Measurements from ENCODE around the gene GOLGA1.

GOLGA1 gene

GRCh38 chr9:124873664-124874063, 67.2 kb downstream of the GOLGA1 start:
- Histone ChIP-seq H3K36me3 (ENCODE audit: insufficient read depth, low read length) (peaks cover 50% of the 10 kb centered on the region), H3K4me3 (ENCODE audit: low read length) (no peak overlapping the region), H2AFZ (ENCODE audit: low read depth, low read length) (no peak overlapping the region), H3K4me1 (ENCODE audit: insufficient read depth, low read length) (peaks cover 15% of the 10 kb centered on the region), H3K9me3 (ENCODE audit: low read length) (no peaks in the 10 kb centered on the region), H3K27me3 (ENCODE audit: insufficient read depth, low read length) (no peaks in the 10 kb centered on the region)

GRCh38 chr9:124871156-124871561, 69.7 kb downstream of the GOLGA1 start:
- no peak overlapping the region for H3K4me3 ChIP-seq (ENCODE audit: low read length)
- H3K9me3 ChIP-seq (ENCODE audit: low read length), result no peaks in the 10 kb centered on the region
- H3K4me1 ChIP-seq (ENCODE audit: insufficient read depth, low read length), result peaks cover 24% of the 10 kb centered on the region
- no peaks in the 10 kb centered on the region for H3K27me3 ChIP-seq (ENCODE audit: insufficient read depth, low read length)
- H3K36me3 ChIP-seq (ENCODE audit: insufficient read depth, low read length), result peaks cover 28% of the 10 kb centered on the region
- no peak overlapping the region for H2AFZ ChIP-seq (ENCODE audit: low read depth, low read length)

- no peaks in the 10 kb centered on the region for H3K9me3 ChIP-seq (ENCODE audit: low read length)
- H3K4me1 ChIP-seq (ENCODE audit: insufficient read depth, low read length), result peaks cover 24% of the 10 kb centered on the region
- peak overlapping the region; percentile 90 for H3K4me3 ChIP-seq (ENCODE audit: low read length)
- no peak overlapping the region for H2AFZ ChIP-seq (ENCODE audit: low read depth, low read length)
- H3K36me3 ChIP-seq (ENCODE audit: insufficient read depth, low read length), result peaks cover 26% of the 10 kb centered on the region
- no peaks in the 10 kb centered on the region for H3K27me3 ChIP-seq (ENCODE audit: insufficient read depth, low read length)
Observed at GRCh38 chr9:124870723-124871122, 70.2 kb downstream of the GOLGA1 start.

GRCh38 chr9:124869986-124870560, 70.8 kb downstream of the GOLGA1 start:
- Histone ChIP-seq H3K4me1 (ENCODE audit: insufficient read depth, low read length) (peaks cover 24% of the 10 kb centered on the region), H3K4me3 (ENCODE audit: low read length) (peak overlapping the region; percentile 90), H3K27me3 (ENCODE audit: insufficient read depth, low read length) (no peaks in the 10 kb centered on the region), H3K36me3 (ENCODE audit: insufficient read depth, low read length) (peaks cover 19% of the 10 kb centered on the region), H2AFZ (ENCODE audit: low read depth, low read length) (peak overlapping the region; percentile 84), H3K9me3 (ENCODE audit: low read length) (no peaks in the 10 kb centered on the region)

GRCh38 chr9:124869466-124869985, 71.4 kb downstream of the GOLGA1 start:
- Histone ChIP-seq H3K4me3 (ENCODE audit: low read length) (peak overlapping the region; percentile 90), H3K4me1 (ENCODE audit: insufficient read depth, low read length) (peaks cover 24% of the 10 kb centered on the region), H3K36me3 (ENCODE audit: insufficient read depth, low read length) (peaks cover 14% of the 10 kb centered on the region)

GRCh38 chr9:124868511-124869465, 72.1 kb downstream of the GOLGA1 start:
- Histone ChIP-seq H3K9me3 (ENCODE audit: low read length) (no peaks in the 10 kb centered on the region), H3K27me3 (ENCODE audit: insufficient read depth, low read length) (no peaks in the 10 kb centered on the region), H3K4me3 (ENCODE audit: low read length) (peak overlapping the region; percentile 90), H3K36me3 (ENCODE audit: insufficient read depth, low read length) (peaks cover 9% of the 10 kb centered on the region), H3K4me1 (ENCODE audit: insufficient read depth, low read length) (peaks cover 24% of the 10 kb centered on the region), H2AFZ (ENCODE audit: low read depth, low read length) (peak overlapping the region; percentile 84)

More at GRCh38 chr9:124869466-124869985, 71.4 kb downstream of the GOLGA1 start:
- Histone ChIP-seq H3K9me3 (ENCODE audit: low read length) (no peaks in the 10 kb centered on the region), H3K27me3 (ENCODE audit: insufficient read depth, low read length) (no peaks in the 10 kb centered on the region), H2AFZ (ENCODE audit: low read depth, low read length) (peak overlapping the region; percentile 84)

- no peaks in the 10 kb centered on the region for H3K9me3 ChIP-seq (ENCODE audit: low read length)
- H2AFZ ChIP-seq (ENCODE audit: low read depth, low read length), result no peak overlapping the region
- peaks cover 26% of the 10 kb centered on the region for H3K4me1 ChIP-seq (ENCODE audit: insufficient read depth, low read length)
- no peaks in the 10 kb centered on the region for H3K27me3 ChIP-seq (ENCODE audit: insufficient read depth, low read length)
- H3K36me3 ChIP-seq (ENCODE audit: insufficient read depth, low read length), result peaks cover 26% of the 10 kb centered on the region
- no peak overlapping the region for H3K4me3 ChIP-seq (ENCODE audit: low read length)
Observed at GRCh38 chr9:124863371-124863871, 77.5 kb downstream of the GOLGA1 start.

- Histone ChIP-seq H3K36me3 (ENCODE audit: insufficient read depth, low read length) (peaks cover 39% of the 10 kb centered on the region), H3K4me3 (ENCODE audit: low read length) (peak within 1 kb of the TSS; percentile 82), H2AFZ (ENCODE audit: low read depth, low read length) (peak within 1 kb of the TSS; percentile 83)
Observed at GRCh38 chr9:124861342-124862229, 79.3 kb downstream of the GOLGA1 start, which contains the start of the genes ARPC5L and RPL35. TSS of gene ARPC5L (plus strand) at chr9:124862130. CDS start at chr9:124869291, 7,161 bp downstream. TSS of gene RPL35 (minus strand) at chr9:124861957. CDS start at chr9:124861912, 45 bp downstream.

GRCh38 chr9:124860582-124861341, 80.1 kb downstream of the GOLGA1 start:
- peaks cover 39% of the 10 kb centered on the region for H3K36me3 ChIP-seq (ENCODE audit: insufficient read depth, low read length)
- peaks cover 17% of the 10 kb centered on the region for H3K4me1 ChIP-seq (ENCODE audit: insufficient read depth, low read length)
- no peak overlapping the region for H2AFZ ChIP-seq (ENCODE audit: low read depth, low read length)

More at GRCh38 chr9:124861342-124862229, 79.3 kb downstream of the GOLGA1 start, which contains the start of the genes ARPC5L and RPL35:
- no peaks in the 10 kb centered on the region for H3K9me3 ChIP-seq (ENCODE audit: low read length)
- H3K27me3 ChIP-seq (ENCODE audit: insufficient read depth, low read length), result no peaks in the 10 kb centered on the region
- peaks cover 17% of the 10 kb centered on the region for H3K4me1 ChIP-seq (ENCODE audit: insufficient read depth, low read length)

GRCh38 chr9:124859803-124860581, 80.9 kb downstream of the GOLGA1 start:
- H3K4me1 ChIP-seq (ENCODE audit: insufficient read depth, low read length), result peaks cover 17% of the 10 kb centered on the region
- no peaks in the 10 kb centered on the region for H3K9me3 ChIP-seq (ENCODE audit: low read length)
- peak overlapping the region; percentile 82 for H3K4me3 ChIP-seq (ENCODE audit: low read length)
- peaks cover 39% of the 10 kb centered on the region for H3K36me3 ChIP-seq (ENCODE audit: insufficient read depth, low read length)
- H2AFZ ChIP-seq (ENCODE audit: low read depth, low read length), result no peak overlapping the region
- no peaks in the 10 kb centered on the region for H3K27me3 ChIP-seq (ENCODE audit: insufficient read depth, low read length)

More at GRCh38 chr9:124860582-124861341, 80.1 kb downstream of the GOLGA1 start:
- no peaks in the 10 kb centered on the region for H3K27me3 ChIP-seq (ENCODE audit: insufficient read depth, low read length)
- no peaks in the 10 kb centered on the region for H3K9me3 ChIP-seq (ENCODE audit: low read length)
- H3K4me3 ChIP-seq (ENCODE audit: low read length), result peak overlapping the region; percentile 82
